ENCODE results near the gene ALKBH1.

GRCh38 chr14:77638771-77639171 lies 69.1 kb downstream of the ALKBH1 start:
- TF ChIP-seq CTCF (IDR thresholded peaks at IDR 0.05): no peak
- TF ChIP-seq POLR2A (IDR thresholded peaks at IDR 0.05): no peak
